RWPE1 (cell line): ENCODE data around the gene RBL2.

ENCODE experiments used
- CTCF ChIA-PET: fragments of 350-600 bp; sonication (Branson Sonifier 250); formaldehyde crosslinking; extraction: SDS; loops from one replicate; lab custom pipeline; 2021; lab: Yijun Ruan, JAX
- POLR2A ChIA-PET: fragments of 400-600 bp; formaldehyde crosslinking; extraction: SDS; loops from one replicate; lab custom pipeline; 2020; ENCODE audit warnings: antibody characterized with exemption; ENCODE audit not compliant: low non-redundant PET; lab: Yijun Ruan, JAX
- DNase-seq: peaks from one replicate; pipeline ENCODE4 v3.0.0; 2012; ENCODE audit warnings: low spot score
- H3K27ac ChIP-seq: fragments of 450-650 bp; 2 replicates; pipeline ENCODE4 v1.5.1; 2017
- CTCF ChIP-seq: fragments of 450-650 bp; conservative IDR thresholded peaks from 2 replicates; pipeline ENCODE4 v1.5.1; 2017; ENCODE audit warnings: low read depth, mild to moderate bottlenecking

The RBL2 gene

GRCh38 chr16:53501216-53501859 lies 67.1 kb downstream of the RBL2 start:
- no peak overlapping the region for H3K27ac ChIP-seq
- no peak for TF ChIP-seq CTCF
- CTCF ChIA-PET, result no interaction called here
- DNase-seq, result no peak
- POLR2A ChIA-PET, result interaction anchor here (1.0 kb wide), 1 partner anchor 67 kb away, joined by 5 read pairs; the partner anchor contains the start of gene RBL2

- DNase-seq, result peak; percentile 37
- no peak for TF ChIP-seq CTCF
- H3K27ac ChIP-seq, result peak within 1 kb of the TSS; percentile 87
- ChIA-PET CTCF (no interaction called here), POLR2A (no interaction called here)
Measured at GRCh38 chr16:53502331-53503269, 68.3 kb downstream of the RBL2 start, which contains the start of gene AKTIP. Gene AKTIP, minus strand, starts transcription at chr16:53503209. Its CDS starts 2,950 bp downstream, at chr16:53500259.

- CTCF ChIA-PET, result interaction anchor here (0.5 to 0.7 kb wide), 2 partner anchors 311 to 322 kb away, joined by 3 to 7 read pairs; no protein-coding TSS in a partner anchor
- POLR2A ChIA-PET, result interaction anchor here (0.6 kb wide), 1 partner anchor 118 kb away, joined by 5 read pairs; no protein-coding TSS in a partner anchor
- peak overlapping the region; percentile 87 for H3K27ac ChIP-seq
- DNase-seq, result peak; percentile 100
- TF ChIP-seq CTCF, result no peak
Measured at GRCh38 chr16:53503270-53503923, 69.1 kb downstream of the RBL2 start.

- TF ChIP-seq CTCF, result no peak
- H3K27ac ChIP-seq, result peak overlapping the region; percentile 87
- ChIA-PET POLR2A (interaction anchor here (0.6 kb wide), 2 partner anchors 117 to 1982 kb away, joined by 3 to 5 read pairs; no protein-coding TSS in a partner anchor), CTCF (interaction anchor here (0.5 to 0.7 kb wide), 2 partner anchors 311 to 321 kb away, joined by 3 to 7 read pairs; no protein-coding TSS in a partner anchor)
- DNase-seq, result no peak
Measured at GRCh38 chr16:53503991-53504663, 69.9 kb downstream of the RBL2 start.

- POLR2A ChIA-PET, result interaction anchor here (0.6 kb wide), 1 partner anchor 1982 kb away, joined by 3 read pairs; no protein-coding TSS in a partner anchor
- peak overlapping the region; percentile 87 for H3K27ac ChIP-seq
- no peak for TF ChIP-seq CTCF
- CTCF ChIA-PET, result no interaction called here
- DNase-seq, result no peak
Measured at GRCh38 chr16:53504665-53505064, 70.4 kb downstream of the RBL2 start.
